WTC11 (cell line): ENCODE data around the gene CCDC138. TPM values are rescaled to one million over a fixed set of nuclear protein-coding genes. Genes with fewer than 3 reads are reported as not detected.

Experiments used
- ATAC-seq: fragments of 200-7000 bp; cut with Tn5 transposase; 2 replicates; pipeline ENCODE4 v1.10.0; 2021; ENCODE audit warnings: mild to moderate bottlenecking, moderate library complexity
- Bru-seq: library from RNA; stranded (reverse); fragments of 400-500 nt; gene quantifications from one replicate; lab custom pipeline; 2021; lab: Mats Ljungman, UMichigan
- CTCF ChIA-PET: fragments of 300-600 bp; sonication (Branson Sonifier 250); formaldehyde crosslinking; loops from one replicate; lab custom pipeline; 2021; ENCODE audit warnings: antibody characterized with exemption; lab: Charles Lee
- POLR2A ChIA-PET: fragments of 350-600 bp; sonication (Branson Sonifier 250); formaldehyde crosslinking; loops from one replicate; lab custom pipeline; 2021; ENCODE audit warnings: antibody characterized with exemption; lab: Charles Lee
- DNase-seq: peaks from one replicate; pipeline ENCODE4 v3.0.0; 2021; ENCODE audit warnings: low spot score
- H3K27ac Mint-ChIP-seq: 2 replicates; pipeline ENCODE4 v1.8.0; 2021; ENCODE audit warnings: mixed read lengths
- H3K27me3 Mint-ChIP-seq: 2 replicates; pipeline ENCODE4 v1.8.0; 2021; ENCODE audit warnings: low read depth, mild to moderate bottlenecking, moderate library complexity, mixed read lengths
- H3K36me3 Mint-ChIP-seq: 2 replicates; pipeline ENCODE4 v1.8.0; 2021; ENCODE audit warnings: mixed read lengths
- H3K4me1 Mint-ChIP-seq: 2 replicates; pipeline ENCODE4 v1.8.0; 2022; ENCODE audit warnings: mixed read lengths
- H3K4me3 Mint-ChIP-seq: 2 replicates; pipeline ENCODE4 v1.8.0; 2021; ENCODE audit warnings: mild to moderate bottlenecking, moderate library complexity, mixed read lengths
- H3K9me3 Mint-ChIP-seq: 2 replicates; pipeline ENCODE4 v1.8.0; 2021; ENCODE audit warnings: mixed read lengths
- AFF4 ChIP-seq: sonication (generic); formaldehyde crosslinking; IDR thresholded peaks from 2 replicates; pipeline ENCODE4 v1.8.1; 2023; ENCODE audit warnings: mild to moderate bottlenecking, missing genetic modification reagents, borderline replicate concordance
- AR ChIP-seq: fragments of 250-450 bp; sonication (Bioruptor Pico); IDR thresholded peaks from 2 replicates; pipeline ENCODE4 v1.9.0; 2021; ENCODE audit warnings: mild to moderate bottlenecking
- E2F4 ChIP-seq: sonication (generic); formaldehyde crosslinking; IDR thresholded peaks from 2 replicates; pipeline ENCODE4 v1.8.1; 2022; ENCODE audit warnings: low read depth, mild to moderate bottlenecking, moderate library complexity, missing genetic modification reagents, borderline replicate concordance
- ETV6 ChIP-seq: sonication (generic); formaldehyde crosslinking; IDR thresholded peaks from 2 replicates; pipeline ENCODE4 v1.8.1; 2022; ENCODE audit warnings: mild to moderate bottlenecking, missing genetic modification reagents
- FOXP1 ChIP-seq: sonication (generic); formaldehyde crosslinking; IDR thresholded peaks from 2 replicates; pipeline ENCODE4 v1.8.0; 2022; ENCODE audit warnings: missing genetic modification reagents, mild to moderate bottlenecking, moderate library complexity, borderline replicate concordance
- HMGXB4 ChIP-seq: sonication (generic); formaldehyde crosslinking; IDR thresholded peaks from 2 replicates; pipeline ENCODE4 v1.8.1; 2023; ENCODE audit warnings: mild to moderate bottlenecking, moderate library complexity, missing genetic modification reagents
- MAX ChIP-seq: sonication (generic); formaldehyde crosslinking; IDR thresholded peaks from 2 replicates; pipeline ENCODE4 v1.8.0; 2022; ENCODE audit warnings: mild to moderate bottlenecking, missing genetic modification reagents
- NFATC4 ChIP-seq: fragments of 250-450 bp; sonication (Bioruptor Pico); IDR thresholded peaks from 2 replicates; pipeline ENCODE4 v1.9.0; 2021; ENCODE audit warnings: mild to moderate bottlenecking
- PRDM15 ChIP-seq: sonication (generic); formaldehyde crosslinking; IDR thresholded peaks from 2 replicates; pipeline ENCODE4 v1.8.0; 2022; ENCODE audit warnings: missing genetic modification reagents
- SMAD3 ChIP-seq: sonication (generic); formaldehyde crosslinking; IDR thresholded peaks from 2 replicates; pipeline ENCODE4 v1.8.0; 2022; ENCODE audit warnings: missing genetic modification reagents, mild to moderate bottlenecking, borderline replicate concordance
- SP1 ChIP-seq: sonication (generic); formaldehyde crosslinking; conservative IDR thresholded peaks from 2 replicates; pipeline ENCODE4 v1.8.1; 2022; ENCODE audit warnings: missing genetic modification reagents
- USF1 ChIP-seq: sonication (generic); formaldehyde crosslinking; IDR thresholded peaks from 2 replicates; pipeline ENCODE4 v1.8.0; 2022; ENCODE audit warnings: mild to moderate bottlenecking, missing genetic modification reagents
- ZNF281 ChIP-seq: sonication (generic); formaldehyde crosslinking; IDR thresholded peaks from 2 replicates; pipeline ENCODE4 v1.8.0; 2023; ENCODE audit warnings: mild to moderate bottlenecking, missing genetic modification reagents
- ZNF416 ChIP-seq: fragments of 250-450 bp; sonication (Bioruptor Pico); IDR thresholded peaks from 2 replicates; pipeline ENCODE4 v1.9.0; 2021; ENCODE audit warnings: mild to moderate bottlenecking, inconsistent platforms
- long read RNA-seq, 3 experiments: library from RNA in 1 of 3; library from capped mRNA in 1 of 3; library from polyadenylated mRNA in 1 of 3; unstranded in 2 of 3; stranded (forward) in 1 of 3; transcript quantifications; one replicate each; pipeline ENCODE4 v2.0.0, GENCODE V29; 2021
- total RNA-seq: library from RNA; stranded (reverse); gene quantifications from 3 replicates; pipeline ENCODE4 v1.2.3, GENCODE V29; 2021

CCDC138 gene
- 22.8 to 23.7 TPM (median 23.5 TPM) in 3 replicates for total RNA-seq
- percentile 84 among the genes with signal in this experiment for Bru-seq, nascent RNA
- long read RNA-seq, experiment 1, transcript CCDC138-203 (14 exons, 2,250 nt), result minor isoform, 8 of 117 reads
- long read RNA-seq, experiment 1, transcript CCDC138-208 (1 exons, 3,285 nt), result minor isoform, 7 of 117 reads
- long read RNA-seq, experiment 1, transcript CCDC138-201 (15 exons, 2,383 nt), result major isoform, 39 of 117 reads
- long read RNA-seq, experiment 1, partial matches to known transcripts, result 6 of 117 reads
- long read RNA-seq, experiment 1, other reads (novel, unspliced or antisense), result 57 of 117 reads
- long read RNA-seq, experiment 2, partial matches to known transcripts, result 4 of 25 reads
- long read RNA-seq, experiment 2, other reads (novel, unspliced or antisense), result 12 of 25 reads
- long read RNA-seq, experiment 3, transcript CCDC138-203 (14 exons, 2,250 nt), result minor isoform, 13 of 76 reads
- long read RNA-seq, experiment 3, transcript CCDC138-201 (15 exons, 2,383 nt), result major isoform, 18 of 76 reads
- long read RNA-seq, experiment 3, partial matches to known transcripts, result 7 of 76 reads
- long read RNA-seq, experiment 3, other reads (novel, unspliced or antisense), result 38 of 76 reads

- Mint-ChIP-seq H3K27ac (peak within 1 kb of the TSS; percentile 100), H3K4me3 (peak within 1 kb of the TSS; percentile 98), H3K4me1 (peaks cover 14% of the 10 kb centered on the region), H3K36me3 (peaks cover 35% of the 10 kb centered on the region), H3K27me3 (no peaks in the 10 kb centered on the region), H3K9me3 (no peaks in the 10 kb centered on the region)
- CTCF ChIA-PET, result no interaction called here
- ATAC-seq (peak; percentile 97), DNase-seq (peak; percentile 94)
- POLR2A ChIA-PET, result no interaction called here
- TF ChIP-seq AFF4 (peak; percentile 51; the same call in 1 of the 2 replicates), ETV6 (CRISPR knock-in tag) (peak; percentile 85; the same call in 1 of the 2 replicates), NFATC4 (0 out of 2 replicates have a peak, but pooled peaks have one; percentile 80), FOXP1 (peak; percentile 73; the same call in 1 of the 2 replicates), USF1 (CRISPR knock-in tag) (peak; percentile 51; the same call in 1 of the 2 replicates), HMGXB4 (CRISPR knock-in tag) (peak; percentile 91), MAX (CRISPR knock-in tag) (peak; percentile 87), PRDM15 (peak; percentile 51; the same call in 1 of the 2 replicates), ZNF281 (CRISPR knock-in tag) (peak; percentile 38; the same call in 1 of the 2 replicates), E2F4 (CRISPR knock-in tag) (no peak), AR (CRISPR knock-in tag) (0 out of 2 replicates have a peak, but pooled peaks have one; percentile 66), ZNF416 (peak; percentile 54; the same call in 1 of the 2 replicates), SMAD3 (CRISPR knock-in tag) (no peak), SP1 (peak; percentile 76)
Measured at GRCh38 chr2:108786354-108787215, at the start of gene CCDC138. TSS of gene CCDC138 (plus strand) at chr2:108786771. CDS start at chr2:108786823, 52 bp downstream.
